GM03348 (cell line): ENCODE measurements around the gene TAC4.
A peak's percentile ranks its signal among the peaks of the same experiment; 100 is the strongest.

ENCODE experiments used
- DNase-seq: peaks from one replicate; pipeline ENCODE4 v3.0.0; 2012; ENCODE audit warnings: low spot score

The TAC4 gene

DNA sequence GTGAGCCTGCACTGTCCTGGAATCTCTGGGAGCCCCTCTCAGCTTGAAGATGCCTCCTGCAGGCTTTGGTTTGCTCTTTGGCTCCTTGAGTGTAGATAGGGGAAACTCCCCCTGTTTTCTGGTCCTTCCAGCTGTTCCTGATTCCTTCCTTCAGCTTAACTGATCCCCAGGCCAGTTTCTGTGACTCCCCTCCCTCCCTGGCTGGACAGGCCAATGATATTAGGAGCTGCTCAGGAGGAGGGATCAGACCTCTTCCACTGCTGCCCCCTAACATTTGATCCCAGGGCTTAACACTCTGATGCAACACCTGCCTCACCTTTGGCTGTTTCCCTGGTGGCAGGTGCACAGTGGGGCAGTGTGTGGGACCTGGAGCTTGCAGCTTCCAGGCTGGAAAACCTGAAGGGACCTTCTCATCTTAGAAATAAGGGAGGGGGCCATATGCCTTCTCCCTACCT is at the start of gene TAC4:
TSS of gene TAC4 (minus strand) at position 51 of the 455 bp plus-strand sequence. CDS start 52 bp downstream, outside the sequence.
- DNase-seq: no peak

GRCh38 chr17:49896860-49897259 is 49.0 kb upstream of the TAC4 start:
- DNase-seq: no peak

DNA sequence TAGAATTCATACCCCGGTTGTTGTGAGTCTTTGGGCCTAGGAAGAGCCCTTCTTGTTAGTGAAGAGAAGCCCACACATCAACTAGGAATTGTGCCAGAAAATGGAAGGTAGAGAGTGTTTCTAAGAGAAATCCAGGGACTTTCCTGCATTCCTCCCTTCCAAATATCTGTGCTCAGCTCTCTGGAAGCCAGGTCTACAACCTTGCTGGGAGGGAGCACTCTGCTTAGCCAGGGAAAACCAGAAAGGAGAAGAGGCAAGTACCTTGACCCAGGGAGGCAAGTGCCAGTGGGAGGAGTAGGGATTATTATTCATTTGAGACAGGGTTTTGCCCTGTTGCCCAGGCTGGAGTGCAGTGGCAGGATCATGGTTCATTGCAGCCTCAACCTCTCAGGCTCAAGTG is 48.4 kb upstream of the TAC4 start:
- no peak for DNase-seq

- DNase-seq: no peak
These were observed 47.9 kb upstream of the TAC4 start for GRCh38 chr17:49895812-49896211.

DNA sequence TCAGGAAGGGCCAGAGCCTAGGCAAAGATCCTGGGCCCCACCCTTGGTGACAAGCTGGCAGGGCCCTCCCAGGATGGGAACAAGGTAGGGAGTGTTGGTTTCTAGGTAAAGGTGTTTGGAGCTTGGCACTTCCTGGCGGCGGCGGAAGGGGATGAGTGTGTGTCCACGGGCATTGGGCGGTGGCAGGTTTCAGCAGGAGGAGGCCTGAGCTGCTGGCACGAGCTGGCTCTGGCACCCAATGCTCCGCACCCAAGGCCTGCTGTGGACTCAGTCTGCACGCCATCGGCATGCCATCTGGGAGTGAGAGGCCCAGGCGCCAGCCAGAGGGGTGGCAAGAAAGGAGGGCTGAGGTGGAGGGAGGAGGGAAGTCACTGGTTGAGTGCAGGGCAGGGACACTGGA is 46.9 kb upstream of the TAC4 start:
- no peak for DNase-seq

DNA sequence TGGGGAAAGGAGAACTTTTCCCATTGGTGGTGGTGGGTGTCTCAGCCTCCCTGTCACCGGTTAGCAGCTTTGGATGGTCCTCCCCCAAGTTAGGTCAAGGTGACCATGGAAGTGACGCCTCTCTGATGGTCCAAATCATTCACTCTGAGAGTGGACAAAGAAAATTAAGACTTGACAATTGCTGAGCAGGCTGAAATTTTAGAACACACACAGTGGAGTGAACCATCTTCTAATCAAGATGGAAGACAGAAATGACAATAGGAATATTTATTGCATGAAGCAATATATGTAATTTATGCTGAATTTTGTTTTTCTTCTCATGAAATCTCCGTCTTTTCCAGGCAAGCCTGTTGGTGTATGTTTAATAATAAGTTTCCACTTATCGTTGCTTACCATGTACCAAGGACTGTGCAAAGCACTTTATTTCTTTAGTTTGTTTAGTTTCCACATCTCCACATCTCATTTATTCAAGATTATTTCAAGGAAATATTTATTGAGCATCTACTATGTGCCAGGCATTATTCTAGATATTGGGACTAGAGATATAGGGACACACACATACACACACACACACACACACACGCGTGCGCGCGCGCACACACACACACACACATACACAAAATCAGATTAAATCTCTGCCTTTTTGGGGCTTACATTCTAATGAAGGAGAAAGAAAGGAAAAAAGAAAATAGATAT is 44.0 kb upstream of the TAC4 start:
- DNase-seq: no peak

- no peak for DNase-seq
These were observed 43.4 kb upstream of the TAC4 start for GRCh38 chr17:49891271-49891670.

- DNase-seq: no peak
These were observed 43.0 kb upstream of the TAC4 start for GRCh38 chr17:49890852-49891251.

DNA sequence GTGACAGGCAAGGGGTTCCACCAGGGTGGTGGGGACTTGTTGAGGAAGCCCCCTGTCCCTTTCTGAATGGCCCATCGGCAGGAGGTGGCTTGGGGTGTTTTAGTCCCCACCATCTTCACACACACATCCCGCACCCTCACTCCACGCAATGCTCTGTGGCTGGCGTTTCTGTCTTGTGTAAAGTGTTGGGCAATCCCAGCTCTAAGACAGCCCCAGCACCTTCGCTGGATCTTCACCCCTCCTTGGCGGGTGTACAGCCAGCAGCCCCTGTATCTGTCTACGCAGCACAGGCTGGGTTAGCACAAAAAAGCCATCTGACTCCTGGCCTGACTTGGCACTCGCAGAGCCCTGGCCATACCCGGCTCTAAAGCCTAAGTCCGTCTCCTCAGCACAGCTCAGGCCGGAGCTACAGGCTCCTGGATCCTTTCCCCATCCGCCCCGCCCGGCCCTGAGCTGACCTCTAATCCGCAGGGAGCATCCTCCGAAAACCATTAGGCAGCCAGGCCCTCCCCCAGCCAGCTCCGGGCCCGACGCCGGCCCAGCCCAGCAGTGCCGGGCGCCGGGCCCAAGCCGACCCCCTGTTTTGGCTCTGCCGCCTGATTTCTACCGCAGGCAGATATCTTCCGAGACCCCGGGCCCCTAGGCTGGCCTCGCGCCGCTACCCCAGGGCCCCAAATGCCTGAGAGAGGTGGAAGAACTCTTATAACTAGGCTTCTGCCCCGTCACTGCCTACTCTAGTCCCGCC is 42.4 kb upstream of the TAC4 start:
- DNase-seq: no peak

GRCh38 chr17:49889500-49889899 is 41.6 kb upstream of the TAC4 start:
- DNase-seq: no peak

DNA sequence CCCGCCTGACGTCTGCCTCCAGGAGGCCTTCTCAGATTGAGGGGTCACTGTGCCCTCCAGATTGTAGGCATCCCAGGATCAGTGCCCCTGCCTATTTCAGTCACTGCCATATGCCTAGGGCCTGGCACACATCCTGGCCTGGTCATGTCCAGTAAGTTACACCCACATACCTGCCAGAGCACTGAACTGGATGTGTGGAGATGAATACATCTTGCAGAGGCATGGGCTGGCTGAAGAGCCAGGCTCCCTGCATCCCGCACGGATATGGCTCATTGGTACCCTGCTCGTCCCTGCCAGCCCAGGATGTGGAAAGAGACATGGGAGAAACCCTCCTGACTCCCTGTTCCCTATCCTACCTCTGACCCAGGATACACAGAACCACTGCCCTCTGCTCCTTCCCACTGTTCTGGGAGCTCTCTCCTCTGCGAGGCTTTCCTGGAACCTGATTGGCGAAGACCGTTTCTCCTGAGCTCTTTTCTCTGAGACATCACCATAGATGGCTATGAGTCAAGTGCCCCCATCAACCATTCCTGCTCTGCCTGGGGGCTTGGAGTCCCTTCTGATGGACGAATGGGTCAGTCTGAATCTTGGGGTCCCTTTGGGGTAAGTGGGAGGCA is 40.0 kb upstream of the TAC4 start:
- DNase-seq: no peak

- DNase-seq: no peak
These were observed 39.3 kb upstream of the TAC4 start for GRCh38 chr17:49887086-49887743.

DNA sequence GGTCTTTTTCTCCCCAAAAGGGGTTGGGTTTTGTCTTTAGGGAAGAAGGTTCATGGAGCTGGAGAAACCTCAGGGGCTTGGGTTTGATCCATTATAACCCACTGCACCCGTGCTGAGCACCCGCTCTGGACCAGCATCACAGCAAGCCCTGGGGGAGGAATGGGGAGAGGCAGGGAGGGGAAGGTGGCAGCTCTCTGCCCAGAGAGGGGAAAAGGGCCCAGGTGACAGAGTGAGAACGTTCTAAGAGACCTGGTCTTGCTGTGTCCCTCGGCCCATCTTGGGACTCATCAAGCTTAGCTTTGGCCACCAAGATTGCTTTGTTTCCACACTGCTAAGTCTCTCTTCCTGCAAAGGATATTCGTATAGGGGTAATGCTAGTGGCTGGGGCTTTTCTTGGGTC is 38.2 kb upstream of the TAC4 start:
- no peak for DNase-seq

DNA sequence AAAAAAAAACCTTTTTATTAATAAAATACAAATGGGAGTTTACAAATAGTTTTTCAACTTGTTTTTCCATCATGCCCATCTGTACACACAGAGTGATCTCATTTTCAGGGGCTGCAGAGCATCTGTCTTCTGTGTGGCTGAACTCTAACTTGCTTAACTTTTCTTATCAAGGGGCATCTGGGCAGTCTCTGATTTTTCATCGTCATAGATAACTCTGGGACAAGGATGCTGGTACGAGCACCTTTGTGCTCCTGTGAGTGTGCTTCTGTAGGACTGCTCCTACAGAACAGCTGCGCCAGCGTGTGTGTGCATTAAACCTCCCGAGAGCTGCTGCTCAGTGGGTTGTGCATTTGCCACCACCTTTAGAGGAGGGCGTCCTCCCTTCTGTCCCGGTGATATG is 34.6 kb upstream of the TAC4 start:
- DNase-seq: no peak

DNA sequence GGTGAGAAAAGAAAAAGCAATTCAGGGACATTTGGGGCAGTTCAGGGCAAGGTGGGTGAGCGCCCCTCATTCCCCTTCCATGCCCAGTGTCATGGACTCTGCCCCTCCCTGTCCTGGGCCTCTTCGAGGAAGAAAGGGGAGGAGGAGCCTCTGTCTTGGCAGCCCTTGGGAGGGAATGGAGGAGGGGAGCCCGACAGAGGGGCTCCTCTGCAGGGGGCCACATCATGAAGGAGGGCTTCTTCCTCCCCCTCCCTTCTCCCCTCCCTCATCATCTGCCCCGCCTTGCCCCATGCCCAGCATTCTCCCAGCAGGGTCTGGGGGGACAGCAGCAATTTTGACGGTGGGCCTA is 33.2 kb upstream of the TAC4 start:
- DNase-seq: no peak

DNA sequence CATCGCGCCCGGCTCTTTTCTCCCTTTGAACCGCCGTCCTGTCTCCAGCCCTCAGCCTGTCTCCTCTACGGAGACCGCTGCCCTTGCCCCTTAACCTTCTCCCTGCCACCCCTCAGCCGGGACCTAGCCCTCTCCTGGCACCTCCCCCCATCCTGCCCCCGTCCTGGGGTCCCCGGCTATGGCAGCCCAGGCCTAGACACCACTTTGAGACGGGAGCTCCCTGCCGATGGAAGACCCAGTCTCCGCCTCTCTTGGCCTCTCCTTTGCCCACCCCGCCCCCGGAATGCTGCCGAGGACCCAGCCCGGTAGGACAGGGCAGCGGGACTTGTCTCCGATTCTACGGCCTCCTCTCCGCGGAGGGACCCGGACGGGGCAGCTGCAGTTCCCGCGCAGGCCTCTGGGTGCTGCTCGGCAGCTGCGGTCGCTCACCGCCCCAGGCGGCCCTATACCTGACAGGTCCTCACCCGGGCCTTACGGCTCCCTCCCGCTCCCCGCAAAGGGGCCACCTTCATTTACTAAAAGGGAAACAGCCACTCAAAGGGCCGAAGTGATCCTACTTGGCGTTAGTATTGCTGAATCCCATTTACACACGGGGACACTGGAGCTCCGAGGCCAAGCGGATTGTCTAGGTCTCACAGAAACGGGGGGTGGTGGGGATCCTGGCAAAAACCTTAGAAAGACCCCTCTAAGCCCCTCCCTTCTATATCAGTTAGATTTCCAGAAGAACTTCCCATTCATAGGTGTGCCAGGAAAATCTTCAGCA is 32.6 kb upstream of the TAC4 start:
- peak; percentile 94 for DNase-seq

GRCh38 chr17:49878931-49879904 is 31.3 kb upstream of the TAC4 start:
- DNase-seq: no peak

GRCh38 chr17:49875685-49876084 is 27.8 kb upstream of the TAC4 start:
- DNase-seq: no peak

DNA sequence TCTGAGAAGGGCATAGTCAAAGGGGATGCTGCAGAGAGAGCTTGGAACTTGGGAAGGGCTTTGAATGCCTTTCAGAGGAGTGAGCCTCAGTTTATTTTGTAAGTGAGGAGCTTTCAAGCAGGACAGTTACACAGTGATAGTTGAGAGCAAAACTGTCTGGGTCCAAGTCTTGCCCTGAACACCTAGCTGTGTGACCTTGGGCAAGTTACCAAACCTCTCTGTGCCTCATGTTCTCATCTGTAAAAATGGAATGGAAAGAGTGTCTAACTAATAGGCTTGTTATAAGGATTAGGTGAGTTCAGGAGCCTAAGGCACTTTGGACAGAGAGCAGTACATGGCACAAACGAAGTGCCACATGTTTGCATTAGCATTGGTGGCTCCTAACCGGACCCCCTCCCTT is 27.0 kb upstream of the TAC4 start:
- DNase-seq: no peak

DNA sequence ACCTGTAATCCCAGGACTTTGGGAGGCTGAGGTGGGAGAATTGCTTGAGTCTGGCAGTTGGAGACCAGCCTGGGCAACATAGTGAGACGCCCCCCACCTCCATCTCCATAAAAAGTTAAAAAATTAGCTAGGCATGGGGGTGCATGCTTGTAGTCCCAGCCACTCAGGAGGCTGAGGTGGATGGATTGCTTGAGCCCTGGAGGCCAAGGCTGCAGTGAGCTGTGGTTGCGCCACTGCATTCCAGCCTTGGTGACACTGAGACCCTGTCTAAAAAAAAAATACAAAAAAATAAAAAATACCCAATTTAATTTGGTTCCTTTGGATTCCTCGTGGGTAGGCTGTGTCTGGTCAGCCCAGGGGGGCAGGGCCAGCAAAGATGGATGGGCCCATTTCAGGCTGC is 26.1 kb upstream of the TAC4 start:
- no peak for DNase-seq

- DNase-seq: no peak
These were observed 25.6 kb upstream of the TAC4 start for GRCh38 chr17:49873466-49873865.
